Activated T-cell treated with anti-CD3 and anti-CD28 coated beads, Interleukin-2, amount 50 U/mL, for 4 hours (primary cell): ENCODE measurements around the gene KIAA0753. TPM values are rescaled to one million over a fixed set of nuclear protein-coding genes. Genes with fewer than 3 reads are reported as not detected.

Experiments
- ATAC-seq, 2 donors: fragments of 200-7000 bp; cut with Tn5 transposase; one replicate each; pipeline ENCODE4 v1.10.0; 2021
- DNase-seq: peaks from one replicate; pipeline ENCODE4 v3.0.0-alpha.2; 2020
- H3K27me3 Mint-ChIP-seq: one replicate; pipeline ENCODE4 v1.8.0; 2021; ENCODE audit warnings: low read depth, mixed read lengths
- H3K36me3 Mint-ChIP-seq: one replicate; pipeline ENCODE4 v1.8.0; 2022; ENCODE audit warnings: mixed read lengths; ENCODE audit not compliant: insufficient read depth
- H3K4me1 Mint-ChIP-seq: one replicate; pipeline ENCODE4 v1.8.0; 2021; ENCODE audit warnings: low read depth, mixed read lengths
- H3K4me3 Mint-ChIP-seq: one replicate; pipeline ENCODE4 v1.8.0; 2021; ENCODE audit warnings: mild to moderate bottlenecking, moderate library complexity, mixed read lengths
- H3K9me3 Mint-ChIP-seq: one replicate; pipeline ENCODE4 v1.8.0; 2021; ENCODE audit warnings: mixed read lengths
- total RNA-seq, 3 donors: library from RNA; stranded (reverse); gene quantifications; one replicate each; pipeline ENCODE4 v1.2.1, GENCODE V29; 2021

Gene KIAA0753
- total RNA-seq, 3 donors from 2014 or later: 16.9 to 19.2 (median 17.1) TPM

DNA sequence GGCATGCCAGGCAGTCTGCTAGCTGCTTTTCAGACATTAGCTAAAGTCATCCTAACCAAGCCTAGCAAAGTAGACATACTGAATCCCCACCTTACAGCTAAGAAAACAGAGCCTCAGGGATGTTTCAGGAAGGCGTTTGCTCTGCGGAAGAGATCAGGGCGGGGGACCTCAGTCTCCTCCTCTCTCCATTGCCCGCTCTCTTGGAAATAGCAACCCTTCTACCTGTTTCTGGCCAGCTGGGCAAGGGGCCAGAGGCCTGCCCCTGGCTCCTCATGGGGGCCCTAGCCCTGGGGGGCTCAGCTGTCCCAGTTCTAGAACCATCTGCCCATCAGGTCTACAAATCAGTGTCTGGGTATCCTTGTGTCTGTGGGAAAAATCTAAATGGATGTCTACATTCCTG, 98.6 kb downstream of the KIAA0753 start:
- Mint-ChIP-seq H3K36me3 (no peaks in the 10 kb centered on the region), H3K9me3 (no peaks in the 10 kb centered on the region), H3K4me1 (no peaks in the 10 kb centered on the region), H3K27me3 (peaks cover 3% of the 10 kb centered on the region), H3K4me3 (no peak overlapping the region)
- DNase-seq: no peak
- ATAC-seq: no peak

- Mint-ChIP-seq H3K4me3 (no peak overlapping the region), H3K36me3 (no peaks in the 10 kb centered on the region), H3K4me1 (no peaks in the 10 kb centered on the region), H3K27me3 (peaks cover 3% of the 10 kb centered on the region), H3K9me3 (no peaks in the 10 kb centered on the region)
- DNase-seq (no peak), ATAC-seq (no peak)
These were observed 100.6 kb downstream of the KIAA0753 start for GRCh38 chr17:6539871-6540270.

- Mint-ChIP-seq H3K4me3 (no peak overlapping the region), H3K27me3 (peaks cover 6% of the 10 kb centered on the region), H3K36me3 (no peaks in the 10 kb centered on the region), H3K4me1 (no peaks in the 10 kb centered on the region), H3K9me3 (no peaks in the 10 kb centered on the region)
- ATAC-seq (no peak), DNase-seq (no peak)
These were observed 103.9 kb downstream of the KIAA0753 start for GRCh38 chr17:6536566-6537065.

DNA sequence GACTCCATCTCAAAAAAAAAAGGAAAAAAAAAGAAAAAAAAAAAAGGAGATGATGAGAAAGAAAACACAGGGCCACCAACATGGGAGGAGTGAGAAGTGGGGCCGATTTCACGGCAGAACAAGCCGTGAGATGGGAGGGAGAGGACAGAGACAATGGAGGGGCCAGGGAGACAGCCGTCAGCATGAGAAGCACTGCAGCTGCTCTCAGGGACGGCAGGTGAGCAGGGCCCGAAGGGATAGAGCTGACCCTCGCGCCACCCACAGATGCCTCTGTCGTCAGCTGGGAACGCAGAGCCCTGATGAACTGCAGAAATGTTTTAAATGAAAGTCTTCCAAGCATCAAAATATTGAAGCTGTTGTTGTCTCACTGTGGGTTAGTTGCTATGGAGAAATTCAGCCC, 104.5 kb downstream of the KIAA0753 start:
- ATAC-seq: no peak
- no peaks in the 10 kb centered on the region for H3K36me3 Mint-ChIP-seq
- no peak overlapping the region for H3K4me3 Mint-ChIP-seq
- DNase-seq: no peak
- H3K4me1 Mint-ChIP-seq: no peaks in the 10 kb centered on the region
- peaks cover 6% of the 10 kb centered on the region for H3K27me3 Mint-ChIP-seq
- no peaks in the 10 kb centered on the region for H3K9me3 Mint-ChIP-seq

DNA sequence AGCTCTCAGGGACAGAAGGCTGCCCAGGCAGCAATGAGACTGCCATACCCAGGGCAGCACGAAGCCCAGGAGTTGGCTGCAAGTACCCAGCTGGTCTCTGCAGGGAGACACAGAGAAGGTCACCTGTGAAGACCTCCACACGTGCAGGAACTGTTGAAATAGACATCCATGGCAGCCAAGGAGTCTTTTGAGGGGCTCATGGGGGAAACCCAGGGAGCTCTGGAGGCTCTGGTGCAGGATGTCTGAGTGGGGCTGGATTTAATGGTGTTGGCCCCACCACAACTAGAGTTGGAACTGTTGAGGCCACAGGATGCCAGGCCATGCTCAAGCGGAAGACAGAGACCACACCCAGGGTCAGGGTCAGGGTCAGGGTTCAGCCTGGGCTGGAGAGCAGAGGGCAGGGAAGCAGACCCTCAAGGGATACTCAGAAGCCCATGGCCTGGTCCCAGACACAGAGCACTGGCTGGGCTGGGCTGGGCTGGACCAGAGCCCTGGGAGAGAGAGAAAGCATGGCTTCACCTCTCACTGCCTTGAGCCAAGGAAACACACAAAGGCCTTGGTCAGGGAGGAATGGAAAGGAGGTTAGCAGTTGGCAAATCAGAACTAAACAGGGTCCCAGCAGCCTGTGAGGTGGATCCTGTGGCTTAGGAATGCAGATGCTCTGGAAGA, 105.5 kb downstream of the KIAA0753 start:
- Mint-ChIP-seq H3K36me3 (no peaks in the 10 kb centered on the region), H3K4me1 (no peaks in the 10 kb centered on the region), H3K4me3 (no peak overlapping the region), H3K27me3 (peaks cover 6% of the 10 kb centered on the region), H3K9me3 (no peaks in the 10 kb centered on the region)
- DNase-seq (no peak), ATAC-seq (no peak)

GRCh38 chr17:6532441-6532885, 108.0 kb downstream of the KIAA0753 start:
- Mint-ChIP-seq H3K36me3 (no peaks in the 10 kb centered on the region), H3K4me3 (no peak overlapping the region), H3K27me3 (peaks cover 3% of the 10 kb centered on the region), H3K9me3 (no peaks in the 10 kb centered on the region), H3K4me1 (no peaks in the 10 kb centered on the region)
- ATAC-seq (no peak), DNase-seq (no peak)

GRCh38 chr17:6531575-6531974, 108.9 kb downstream of the KIAA0753 start:
- Mint-ChIP-seq H3K4me3 (no peak overlapping the region), H3K4me1 (no peaks in the 10 kb centered on the region), H3K36me3 (no peaks in the 10 kb centered on the region), H3K27me3 (peaks cover 3% of the 10 kb centered on the region), H3K9me3 (no peaks in the 10 kb centered on the region)
- ATAC-seq (no peak), DNase-seq (no peak)

DNA sequence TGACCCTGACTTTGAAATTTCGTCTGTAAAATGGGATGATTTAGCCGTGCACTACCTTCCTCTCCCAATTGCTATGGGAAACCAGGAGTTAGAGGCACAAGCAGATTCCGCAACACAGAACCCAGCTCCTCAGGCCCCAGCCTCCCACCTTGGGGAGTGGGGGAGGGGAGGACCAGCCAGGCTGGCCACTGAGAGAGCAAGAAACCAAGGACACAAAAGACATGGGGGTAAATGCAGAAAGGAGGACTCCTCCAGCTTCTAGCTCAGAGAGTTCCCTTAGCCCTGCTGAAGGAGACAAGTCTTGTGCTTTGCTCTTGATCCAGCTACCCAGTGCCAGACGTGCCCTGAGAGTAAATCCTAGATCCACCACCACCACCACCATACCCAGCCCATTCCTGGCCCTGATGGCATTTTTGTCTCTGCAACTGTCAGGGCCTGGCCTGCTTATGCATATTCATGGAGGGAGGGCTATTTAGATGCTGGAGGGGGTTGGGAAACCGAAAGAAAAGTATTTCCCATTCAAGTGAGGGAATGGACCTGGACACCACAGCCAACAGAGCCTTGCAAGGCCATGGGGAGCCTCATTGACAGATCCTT, 110.1 kb downstream of the KIAA0753 start:
- Mint-ChIP-seq H3K27me3 (peaks cover 3% of the 10 kb centered on the region), H3K4me1 (no peaks in the 10 kb centered on the region), H3K4me3 (no peak overlapping the region), H3K36me3 (no peaks in the 10 kb centered on the region), H3K9me3 (no peaks in the 10 kb centered on the region)
- DNase-seq (no peak), ATAC-seq (no peak)

DNA sequence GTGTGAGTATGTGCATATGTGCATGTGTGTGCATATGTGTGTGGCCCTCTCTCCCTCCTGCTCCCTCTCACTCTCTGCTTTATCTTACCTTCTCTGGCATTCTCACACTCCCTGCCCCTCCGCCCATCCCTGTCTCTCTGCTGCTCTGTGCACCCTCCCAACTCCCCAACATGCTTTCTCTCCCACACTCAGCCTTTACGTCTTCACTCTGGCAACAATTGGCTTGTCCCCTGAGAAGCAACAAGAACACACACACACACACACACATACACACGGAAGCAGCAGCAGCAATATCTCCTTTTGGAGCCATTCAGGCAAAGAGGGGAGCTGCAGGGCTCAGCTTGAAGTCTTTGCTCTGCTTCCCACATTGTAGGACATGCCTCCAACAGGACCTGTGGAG, 112.0 kb downstream of the KIAA0753 start:
- no peaks in the 10 kb centered on the region for H3K36me3 Mint-ChIP-seq
- H3K4me1 Mint-ChIP-seq: no peaks in the 10 kb centered on the region
- no peak for DNase-seq
- H3K4me3 Mint-ChIP-seq: no peak overlapping the region
- no peak for ATAC-seq
- no peaks in the 10 kb centered on the region for H3K9me3 Mint-ChIP-seq
- H3K27me3 Mint-ChIP-seq: peaks cover 3% of the 10 kb centered on the region

Other genes starting within 250 kb of the KIAA0753 start
- not detected for gene AIPL1, start 205.6 kb downstream of the KIAA0753 start, total RNA-seq
- gene PIMREG, start 196.3 kb downstream of the KIAA0753 start, total RNA-seq: 1 to 10 TPM in 2 of 3 donors, under 1 TPM in 1; 0.82 to 1.9 (median 1.7) TPM
- gene PITPNM3, start 84.2 kb downstream of the KIAA0753 start, total RNA-seq: under 1 TPM; 0.33 to 0.58 (median 0.56) TPM
- gene TXNDC17, start 349 bp upstream of the KIAA0753 start, total RNA-seq: 100 to 1,000 TPM; 107 to 122 (median 108) TPM
- 10 to 100 TPM; 20.6 to 28.1 (median 25.2) TPM for gene MED31, start 10.9 kb upstream of the KIAA0753 start, total RNA-seq
- 1 to 10 TPM in 2 of 3 donors, under 1 TPM in 1; 0.90 to 1.8 (median 1.1) TPM for gene C17orf100, start 11.1 kb upstream of the KIAA0753 start, total RNA-seq
- gene SLC13A5, start 72.7 kb upstream of the KIAA0753 start, total RNA-seq: under 1 TPM in 1 of 3 donors, not detected in 2; 0.13 TPM
- gene XAF1, start 115.3 kb upstream of the KIAA0753 start, total RNA-seq: 10 to 100 TPM in 1 of 3 donors, 1 to 10 TPM in 2; 3.9 to 10.1 (median 7.8) TPM
- not detected for gene FBXO39, start 135.5 kb upstream of the KIAA0753 start, total RNA-seq
- not detected for gene TEKT1, start 191.0 kb upstream of the KIAA0753 start, total RNA-seq